Vagina (tissue), 2 donors: ENCODE results near the gene NPTX1. TPM values are rescaled to one million over a fixed set of nuclear protein-coding genes. Genes with fewer than 3 reads are reported as not detected.

Experiments
- DNase-seq, 2 donors: peaks; one replicate each; pipeline ENCODE4 v3.0.0-alpha.2; 2017; ENCODE audit errors: extremely low spot score in 2 of 2
- H3K27ac ChIP-seq: fragments of 200-600 bp; sonication (generic); one replicate; pipeline ENCODE4 v1.5.1; 2019
- H3K27me3 ChIP-seq: fragments of 200-600 bp; sonication (generic); one replicate; pipeline ENCODE4 v1.5.1; 2019
- H3K36me3 ChIP-seq, 2 donors: fragments of 200-600 bp; sonication (generic); one replicate each; pipeline ENCODE4 v1.5.1; 2017 to 2019
- H3K4me1 ChIP-seq: fragments of 200-600 bp; sonication (generic); one replicate; pipeline ENCODE4 v1.5.1; 2019
- H3K4me3 ChIP-seq, 2 donors: fragments of 200-600 bp; sonication (generic); 1 replicate in 1 of 2; 2 replicates in 1 of 2; pipeline ENCODE4 v1.5.1; 2016 to 2019
- H3K9me3 ChIP-seq: fragments of 200-600 bp; sonication (generic); one replicate; pipeline ENCODE4 v1.5.1; 2019
- CTCF ChIP-seq, 3 experiments: fragments of 450-650 bp in 2 of 3; fragments of 200-600 bp in 1 of 3; sonication (generic) in 1 of 3; IDR thresholded peaks; one replicate each; pipeline ENCODE4 v1.5.1; 2017 to 2019; ENCODE audit warnings: antibody characterized with exemption in 3 of 3, mild to moderate bottlenecking in 2 of 3, moderate library complexity in 2 of 3
- POLR2A ChIP-seq, 2 donors: fragments of 450-650 bp; IDR thresholded peaks; one replicate each; pipeline ENCODE4 v1.6.1; 2017; ENCODE audit warnings: antibody characterized with exemption in 2 of 2, mild to moderate bottlenecking in 2 of 2, moderate library complexity in 2 of 2
- POLR2AphosphoS5 ChIP-seq, 2 donors: sonication (generic); formaldehyde crosslinking; IDR thresholded peaks; one replicate each; pipeline ENCODE4 v1.9.0; 2017; ENCODE audit warnings: antibody characterized with exemption in 2 of 2, mild to moderate bottlenecking in 2 of 2, low read depth in 1 of 2; ENCODE audit not compliant: insufficient read depth in 1 of 2
- intact Hi-C: fragments of 100-400 bp; cut with DNase I; formaldehyde crosslinking; loops from one replicate; pipeline ENCODE4 v1.15.1; 2023
- total RNA-seq: library from RNA; depleted of rRNA; stranded (reverse); fragments of >200 nt; gene quantifications from one replicate; pipeline ENCODE4 v1.2.3, GENCODE V29; 2016

The NPTX1 gene
- 0.49 TPM for total RNA-seq

DNA sequence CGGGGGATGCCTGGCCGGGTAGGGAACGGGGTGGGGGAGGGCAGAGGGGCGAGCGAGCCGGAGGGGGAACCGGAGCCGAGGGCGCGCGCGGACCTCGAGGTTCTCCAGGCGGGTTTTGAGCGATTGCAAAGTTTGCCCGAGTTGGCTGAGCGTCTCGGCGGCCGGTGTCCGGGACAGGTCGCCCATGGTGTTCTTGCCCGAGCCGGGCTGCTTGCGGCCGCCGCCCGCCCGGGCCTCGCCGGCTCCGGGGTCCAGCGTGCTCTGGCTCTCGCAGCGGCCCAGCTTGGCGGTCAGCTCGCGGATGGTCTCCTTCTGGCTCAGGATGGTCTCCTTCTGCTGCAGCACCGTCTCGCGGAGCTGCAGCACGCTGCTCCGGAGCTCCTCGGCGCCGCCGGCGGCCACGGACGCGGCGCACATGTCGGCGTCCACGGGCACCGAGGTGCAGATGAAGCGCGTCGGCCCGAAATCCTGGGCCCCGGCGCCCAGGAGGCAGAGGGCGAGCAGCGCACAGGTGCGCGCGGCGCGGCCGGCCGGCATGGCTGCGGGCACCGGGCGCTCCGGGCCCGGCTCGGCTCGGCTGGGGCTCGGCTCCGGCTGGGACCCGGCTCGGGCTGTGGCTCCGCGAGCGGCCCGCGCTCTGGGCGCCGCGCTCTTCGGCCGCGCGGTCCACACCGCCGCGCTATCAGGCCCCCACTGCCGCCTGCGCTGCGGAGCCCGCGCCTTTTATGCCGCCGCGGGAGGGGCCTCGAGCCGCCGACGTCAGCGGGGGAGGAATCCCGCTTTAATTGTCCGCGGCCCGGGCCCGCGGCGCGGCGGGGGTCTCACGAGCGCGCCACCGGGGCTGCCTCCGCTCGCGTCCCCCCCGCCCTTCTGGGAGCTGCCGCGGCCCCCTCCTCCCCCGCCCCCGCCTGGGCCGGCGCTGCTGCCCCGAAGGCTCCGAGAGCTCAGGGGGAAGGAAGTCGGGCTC lies at the start of gene NPTX1:
TSS of gene NPTX1 (minus strand) at position 698 of the 967 bp plus-strand sequence. CDS start at position 537, 161 bp downstream.
- DNase-seq, result no peak
- Histone ChIP-seq H3K9me3 (no peaks in the 10 kb centered on the region), H3K4me1 (peaks cover 48% of the 10 kb centered on the region), H3K27ac (no peak within 1 kb of the TSS), H3K4me3 (peak within 1 kb of the TSS; percentile 22 to 30), H3K27me3 (peaks cover 34% of the 10 kb centered on the region), H3K36me3 (no peaks in the 10 kb centered on the region)
- intact Hi-C loops, result no loop called here
- TF ChIP-seq POLR2A (IDR thresholded peaks at IDR 0.05) (no peak), CTCF (IDR thresholded peaks at IDR 0.05) (no peak), POLR2AphosphoS5 (IDR thresholded peaks at IDR 0.05; ENCODE audit: insufficient read depth in 1 of 2, low read depth in 1 of 2) (no peak)

DNA sequence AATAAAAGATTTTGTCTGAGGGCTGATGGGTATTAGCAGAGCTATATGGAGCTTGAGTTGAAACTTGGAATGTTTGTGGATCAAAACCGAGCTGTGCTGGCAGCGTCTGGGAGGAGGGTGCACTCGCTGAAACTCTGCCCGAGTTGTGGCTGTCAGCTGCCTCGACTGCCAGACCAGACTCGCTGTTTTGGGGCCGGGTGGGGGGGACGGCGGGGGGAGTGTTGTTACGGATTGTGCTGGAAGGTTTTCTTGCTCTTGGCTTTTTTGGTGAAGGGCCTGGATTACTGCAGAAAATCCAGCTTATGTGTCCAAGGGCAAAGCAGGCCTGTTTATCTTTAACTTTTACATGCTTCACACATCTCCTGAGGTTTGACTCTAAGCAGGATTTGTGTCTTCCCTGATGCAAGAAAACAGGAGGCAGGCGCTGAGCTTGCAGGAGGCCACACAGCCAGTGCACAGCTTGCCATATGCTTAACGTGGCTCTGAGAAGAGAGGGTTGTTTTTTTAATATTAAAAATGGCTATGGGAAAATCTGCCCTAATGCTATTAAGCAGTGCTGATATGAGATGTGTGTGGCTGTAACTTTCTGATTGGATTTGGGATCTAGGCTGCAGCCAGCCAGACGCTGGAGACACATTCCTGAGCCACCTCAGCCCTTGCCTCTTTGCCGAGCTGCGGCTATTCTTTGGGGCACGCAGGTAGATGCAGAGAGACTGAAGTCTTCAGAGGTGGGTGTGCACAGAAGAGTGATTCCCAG lies 47.7 kb upstream of the NPTX1 start:
- no peak for DNase-seq
- intact Hi-C loops, result no loop called here
- Histone ChIP-seq H3K27ac (no peak overlapping the region), H3K36me3 (no peaks in the 10 kb centered on the region), H3K4me1 (peaks cover 4% of the 10 kb centered on the region), H3K9me3 (no peaks in the 10 kb centered on the region), H3K27me3 (no peaks in the 10 kb centered on the region), H3K4me3 (no peak overlapping the region)
- TF ChIP-seq CTCF (IDR thresholded peaks at IDR 0.05), result no peak
- no peak for TF ChIP-seq POLR2AphosphoS5 (IDR thresholded peaks at IDR 0.05; ENCODE audit: insufficient read depth in 1 of 2, low read depth in 1 of 2)
- TF ChIP-seq POLR2A (IDR thresholded peaks at IDR 0.05), result no peak

GRCh38 chr17:80523054-80523744 lies 46.8 kb upstream of the NPTX1 start:
- no peak for DNase-seq
- H3K27ac ChIP-seq, result no peak overlapping the region
- H3K4me3 ChIP-seq, result no peak overlapping the region
- H3K9me3 ChIP-seq, result no peaks in the 10 kb centered on the region
- no peaks in the 10 kb centered on the region for H3K27me3 ChIP-seq
- intact Hi-C loops, result no loop called here
- H3K4me1 ChIP-seq, result no peaks in the 10 kb centered on the region
- no peak for TF ChIP-seq POLR2AphosphoS5 (IDR thresholded peaks at IDR 0.05; ENCODE audit: insufficient read depth in 1 of 2, low read depth in 1 of 2)
- TF ChIP-seq POLR2A (IDR thresholded peaks at IDR 0.05), result no peak
- TF ChIP-seq CTCF (IDR thresholded peaks at IDR 0.05), result no peak
- H3K36me3 ChIP-seq, result no peaks in the 10 kb centered on the region

DNA sequence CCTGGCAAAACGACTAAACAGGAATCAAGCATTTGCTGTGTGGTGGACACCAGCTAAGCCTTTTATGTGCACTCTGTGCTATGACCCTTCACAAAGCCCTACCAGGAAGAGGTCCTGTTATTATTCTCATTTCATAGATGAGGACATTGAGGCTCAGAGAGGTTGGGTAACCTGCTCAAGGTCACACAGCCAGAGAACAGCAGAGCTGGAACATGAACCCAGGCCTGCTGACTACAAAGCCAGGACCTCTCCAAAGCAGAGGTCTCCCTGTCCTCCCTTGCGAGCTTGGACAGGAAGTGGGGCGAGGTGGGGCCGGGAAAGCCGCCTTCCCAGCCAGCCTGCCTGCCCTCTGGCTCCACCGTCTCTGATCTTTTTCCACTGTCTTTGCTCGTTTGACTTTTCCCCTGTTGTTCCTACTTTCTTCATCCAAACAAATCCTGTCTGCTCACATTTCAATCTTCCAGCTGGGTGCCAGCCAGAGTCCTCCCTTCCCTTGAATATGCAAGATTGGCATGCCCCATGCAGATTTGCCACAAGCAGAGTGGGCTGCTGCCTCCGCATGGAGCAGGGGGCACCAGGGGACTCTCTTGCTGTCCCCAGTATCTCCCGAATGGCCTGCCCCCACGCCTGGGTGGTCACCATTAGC lies 44.5 kb upstream of the NPTX1 start:
- TF ChIP-seq POLR2A (IDR thresholded peaks at IDR 0.05) (no peak), CTCF (IDR thresholded peaks at IDR 0.05) (no peak), POLR2AphosphoS5 (IDR thresholded peaks at IDR 0.05; ENCODE audit: insufficient read depth in 1 of 2, low read depth in 1 of 2) (no peak)
- no peaks in the 10 kb centered on the region for H3K27me3 ChIP-seq
- intact Hi-C loops, result no loop called here
- no peak overlapping the region for H3K4me3 ChIP-seq
- H3K36me3 ChIP-seq, result no peaks in the 10 kb centered on the region
- H3K27ac ChIP-seq, result no peak overlapping the region
- no peaks in the 10 kb centered on the region for H3K9me3 ChIP-seq
- H3K4me1 ChIP-seq, result no peaks in the 10 kb centered on the region
- no peak for DNase-seq
